GM21737 (cell line): ENCODE measurements around the gene MUC5B.
"Not testable (repeated sequence)": the region's sequence is repeated elsewhere in the genome, so short reads cannot be mapped to it uniquely, and the experiment has no call there.

ENCODE experiments used
- ATAC-seq: cut with Tn5 transposase; IDR thresholded peaks from one replicate; pipeline ENCODE4 v1.9.1; 2021; ENCODE audit warnings: mild to moderate bottlenecking, moderate library complexity; ENCODE audit not compliant: unreplicated experiment

Gene MUC5B

GRCh38 chr11:1188451-1189130 lies 34.3 kb upstream of the MUC5B start:
- ATAC-seq, result not testable (repeated sequence)

GRCh38 chr11:1189816-1190215 lies 33.0 kb upstream of the MUC5B start:
- ATAC-seq, result not testable (repeated sequence)

DNA sequence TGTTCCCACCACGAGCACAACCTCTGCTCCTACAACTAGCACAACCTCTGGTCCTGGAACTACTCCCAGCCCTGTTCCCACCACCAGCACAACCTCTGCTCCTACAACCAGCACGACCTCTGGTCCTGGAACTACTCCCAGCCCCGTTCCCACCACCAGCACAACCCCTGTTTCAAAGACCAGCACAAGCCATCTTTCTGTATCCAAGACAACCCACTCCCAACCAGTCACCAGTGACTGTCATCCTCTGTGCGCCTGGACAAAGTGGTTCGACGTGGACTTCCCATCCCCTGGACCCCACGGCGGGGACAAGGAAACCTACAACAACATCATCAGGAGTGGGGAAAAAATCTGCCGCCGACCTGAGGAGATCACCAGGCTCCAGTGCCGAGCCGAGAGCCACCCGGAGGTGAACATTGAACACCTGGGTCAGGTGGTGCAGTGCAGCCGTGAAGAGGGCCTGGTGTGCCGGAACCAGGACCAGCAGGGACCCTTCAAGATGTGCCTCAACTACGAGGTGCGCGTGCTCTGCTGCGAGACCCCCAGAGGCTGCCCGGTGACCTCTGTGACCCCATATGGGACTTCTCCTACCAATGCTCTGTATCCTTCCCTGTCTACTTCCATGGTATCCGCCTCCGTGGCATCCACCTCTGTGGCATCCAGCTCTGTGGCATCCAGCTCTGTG lies 30.9 kb upstream of the MUC5B start:
- not testable (repeated sequence) for ATAC-seq

DNA sequence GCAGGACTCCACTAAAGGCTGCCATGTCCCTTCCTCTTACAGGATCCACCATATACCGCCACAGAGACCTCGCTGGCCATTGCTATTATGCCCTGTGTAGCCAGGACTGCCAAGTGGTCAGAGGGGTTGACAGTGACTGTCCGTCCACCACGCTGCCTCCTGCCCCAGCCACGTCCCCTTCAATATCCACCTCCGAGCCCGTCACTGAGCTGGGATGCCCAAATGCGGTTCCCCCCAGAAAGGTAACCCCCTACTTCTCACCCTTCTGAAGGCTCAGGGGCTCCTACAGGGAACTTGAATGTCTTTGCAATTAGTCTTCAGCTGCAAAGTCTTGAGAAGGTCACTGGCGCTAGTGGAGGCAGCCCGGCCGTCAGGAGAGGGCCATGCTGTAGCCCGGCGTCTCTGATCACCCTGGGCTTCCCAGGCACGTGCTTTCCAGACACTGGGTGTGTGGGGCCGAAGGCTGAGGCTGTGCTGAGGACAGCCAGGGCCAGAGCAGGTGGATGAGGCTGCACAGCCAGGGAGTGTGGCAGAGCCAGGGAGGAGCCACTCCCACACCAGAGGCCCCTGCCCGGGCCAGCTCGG lies 30.0 kb upstream of the MUC5B start:
- no peak for ATAC-seq

DNA sequence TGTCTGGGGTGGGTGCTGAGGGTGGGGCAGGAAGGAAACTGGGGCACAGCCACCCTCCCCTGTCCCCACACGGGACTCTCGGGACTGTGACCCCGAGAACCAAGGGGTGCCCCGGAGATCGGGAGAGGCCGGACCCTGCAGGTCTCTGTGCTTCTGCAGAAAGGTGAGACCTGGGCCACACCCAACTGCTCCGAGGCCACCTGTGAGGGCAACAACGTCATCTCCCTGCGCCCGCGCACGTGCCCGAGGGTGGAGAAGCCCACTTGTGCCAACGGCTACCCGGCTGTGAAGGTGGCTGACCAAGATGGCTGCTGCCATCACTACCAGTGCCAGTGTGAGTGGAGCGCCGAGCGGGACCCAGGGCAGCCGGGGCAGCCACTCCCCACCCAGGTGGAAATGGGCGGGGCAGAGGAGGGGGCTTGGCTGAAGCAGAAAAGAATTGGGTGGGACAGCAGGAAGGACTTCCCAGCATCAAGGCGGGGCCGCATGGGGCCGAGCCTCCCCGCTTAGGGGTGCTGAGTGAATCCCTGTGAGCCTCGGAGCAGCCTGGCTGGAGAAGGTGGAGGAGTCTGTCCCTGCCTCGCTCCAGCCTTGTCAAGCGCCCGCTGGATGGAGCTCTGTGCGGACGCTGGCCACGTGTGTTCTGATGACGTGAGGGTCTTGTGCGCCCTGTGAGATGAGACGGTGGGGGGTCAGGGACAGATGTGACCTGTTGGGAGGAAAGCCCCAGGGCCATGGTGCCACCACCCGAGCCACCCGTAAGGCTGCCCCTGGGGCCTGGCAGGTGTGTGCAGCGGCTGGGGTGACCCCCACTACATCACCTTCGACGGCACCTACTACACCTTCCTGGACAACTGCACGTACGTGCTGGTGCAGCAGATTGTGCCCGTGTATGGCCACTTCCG lies 29.3 kb upstream of the MUC5B start:
- no peak for ATAC-seq

DNA sequence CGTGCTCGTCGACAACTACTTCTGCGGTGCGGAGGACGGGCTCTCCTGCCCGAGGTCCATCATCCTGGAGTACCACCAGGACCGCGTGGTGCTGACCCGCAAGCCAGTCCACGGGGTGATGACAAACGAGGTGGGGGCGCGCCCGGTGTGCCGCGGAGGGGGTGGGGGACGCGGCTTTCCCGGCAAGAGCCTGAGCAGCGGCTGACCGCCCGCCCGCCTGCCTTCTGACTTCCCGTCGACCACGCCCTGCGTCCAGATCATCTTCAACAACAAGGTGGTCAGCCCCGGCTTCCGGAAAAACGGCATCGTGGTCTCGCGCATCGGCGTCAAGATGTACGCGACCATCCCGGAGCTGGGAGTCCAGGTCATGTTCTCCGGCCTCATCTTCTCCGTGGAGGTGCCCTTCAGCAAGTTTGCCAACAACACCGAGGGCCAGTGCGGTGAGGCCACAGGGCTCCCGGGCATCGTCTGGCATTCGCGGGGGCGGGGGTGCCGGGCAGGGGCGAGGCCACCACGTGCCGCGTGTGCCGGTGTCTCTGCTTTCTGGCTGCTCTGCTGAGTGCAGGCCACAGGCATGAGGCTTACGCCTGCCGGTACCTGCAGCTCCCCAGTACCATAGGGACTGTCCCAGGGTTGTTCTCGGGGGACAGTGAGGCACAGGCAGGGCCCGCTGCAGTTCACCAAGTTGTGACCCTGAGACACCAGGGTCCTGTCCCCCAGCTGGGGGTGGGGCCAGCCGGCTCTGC lies 28.5 kb upstream of the MUC5B start:
- ATAC-seq, result no peak

GRCh38 chr11:1194977-1195681 lies 27.7 kb upstream of the MUC5B start:
- ATAC-seq, result no peak

- ATAC-seq, result no peak
These were observed 27.0 kb upstream of the MUC5B start for GRCh38 chr11:1195682-1196515.

DNA sequence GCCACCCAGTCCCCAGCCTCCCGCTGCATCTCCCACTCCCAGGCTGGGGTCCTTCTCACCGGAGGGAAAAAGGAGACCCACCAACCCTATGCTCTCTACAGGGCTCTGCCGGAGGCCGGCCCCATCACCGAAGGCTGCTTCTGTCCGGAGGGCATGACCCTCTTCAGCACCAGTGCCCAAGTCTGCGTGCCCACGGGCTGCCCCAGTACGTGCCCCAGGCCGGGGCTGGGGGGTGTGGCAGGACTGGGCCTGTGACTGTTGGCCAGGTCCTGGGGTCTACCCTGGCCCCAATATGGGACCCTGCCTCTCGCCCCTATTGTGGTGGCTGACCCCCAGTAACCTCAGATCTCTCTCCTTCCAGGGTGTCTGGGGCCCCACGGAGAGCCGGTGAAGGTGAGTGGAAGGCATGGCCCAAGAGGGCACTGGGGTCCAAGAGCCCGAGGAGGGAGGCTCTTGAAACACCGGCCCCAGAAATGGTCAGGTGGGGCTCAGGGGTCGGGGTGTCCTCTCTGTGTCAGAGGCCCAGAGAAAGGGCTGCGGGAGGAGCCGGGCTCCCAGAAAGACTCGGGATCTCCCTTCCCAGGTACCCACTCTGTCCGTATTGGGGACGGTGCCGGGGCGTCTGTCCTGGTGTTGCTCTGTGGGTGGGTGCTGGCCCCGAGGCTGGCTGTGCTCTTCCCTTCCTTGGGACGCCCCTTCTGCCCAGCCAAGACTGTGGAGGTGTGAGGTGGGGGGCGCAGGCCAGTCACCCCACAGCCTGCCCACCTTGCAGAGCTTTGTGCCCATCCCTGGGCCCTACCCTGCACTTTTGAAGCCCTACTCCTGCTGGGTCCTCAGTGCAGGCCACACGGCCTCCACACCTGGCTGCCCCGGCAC lies 26.1 kb upstream of the MUC5B start:
- no peak for ATAC-seq

- ATAC-seq, result no peak
These were observed 25.4 kb upstream of the MUC5B start for GRCh38 chr11:1197431-1197885.

GRCh38 chr11:1197886-1198560 lies 24.8 kb upstream of the MUC5B start:
- ATAC-seq, result no peak

GRCh38 chr11:1198561-1199240 lies 24.2 kb upstream of the MUC5B start:
- no peak for ATAC-seq

GRCh38 chr11:1199241-1199750 lies 23.6 kb upstream of the MUC5B start:
- no peak for ATAC-seq

DNA sequence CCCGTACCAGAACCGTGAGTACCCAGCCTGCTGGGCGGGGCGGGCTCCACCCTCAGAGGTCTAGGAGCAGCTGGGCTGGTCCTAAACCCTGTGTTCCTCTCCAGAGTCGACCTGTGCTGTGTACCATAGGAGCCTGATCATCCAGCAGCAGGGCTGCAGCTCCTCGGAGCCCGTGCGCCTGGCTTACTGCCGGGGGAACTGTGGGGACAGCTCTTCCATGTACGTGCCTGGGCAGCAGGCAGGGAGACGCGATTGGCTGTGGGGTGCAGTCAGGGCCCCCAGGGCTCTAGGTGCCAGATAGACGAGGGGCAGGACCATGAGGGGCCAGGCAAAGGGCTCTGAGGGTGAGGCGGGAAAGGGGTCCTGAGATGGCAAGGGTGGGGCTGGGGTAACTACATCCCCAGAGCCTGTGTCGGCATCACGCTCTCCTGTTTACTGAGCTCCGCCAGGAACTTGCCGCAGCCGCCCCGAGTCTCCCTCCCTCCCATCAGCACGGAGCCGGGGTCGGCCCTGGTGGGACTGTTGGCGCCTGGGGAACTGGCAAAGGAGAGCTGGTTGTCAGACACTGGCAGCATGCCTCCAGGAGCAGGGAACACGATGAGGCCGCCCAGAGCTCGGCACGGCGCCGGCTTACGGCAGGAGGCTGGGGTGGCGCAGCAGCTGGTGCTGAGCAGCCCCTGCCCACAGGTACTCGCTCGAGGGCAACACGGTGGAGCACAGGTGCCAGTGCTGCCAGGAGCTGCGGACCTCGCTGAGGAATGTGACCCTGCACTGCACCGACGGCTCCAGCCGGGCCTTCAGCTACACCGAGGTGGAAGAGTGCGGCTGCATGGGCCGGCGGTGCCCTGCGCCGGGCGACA lies 22.9 kb upstream of the MUC5B start:
- no peak for ATAC-seq

- no peak for ATAC-seq
These were observed 22.2 kb upstream of the MUC5B start for GRCh38 chr11:1200611-1201191.
